MCF 10A (cell line): Measurements from ENCODE around the gene INHBB. TPM values are rescaled to one million over a fixed set of nuclear protein-coding genes. Genes with fewer than 3 reads are reported as not detected.

Experiments
- BruUV-seq: library from RNA; stranded (reverse); fragments of 400-500 nt; replicated peaks from 2 replicates; lab custom pipeline; 2021; lab: Mats Ljungman, UMichigan
- CTCF ChIA-PET: fragments of 300-600 bp; sonication (Branson Sonifier 250); formaldehyde crosslinking; extraction: SDS; loops from one replicate; lab custom pipeline; 2021; ENCODE audit warnings: antibody characterized with exemption, inconsistent platforms; lab: Yijun Ruan, JAX
- POLR2A ChIA-PET: fragments of 300-600, 350-650 bp; sonication (Branson Sonifier 250); formaldehyde crosslinking; extraction: SDS; loops from one replicate; lab custom pipeline; 2020; ENCODE audit warnings: antibody characterized with exemption, inconsistent platforms; lab: Yijun Ruan, JAX
- DNase-seq: peaks from one replicate; pipeline ENCODE4 v3.0.0-alpha.2; 2018; ENCODE audit not compliant: unreplicated experiment
- H3K27ac Mint-ChIP-seq: one replicate; pipeline ENCODE4 v1.8.0; 2022; ENCODE audit warnings: mild to moderate bottlenecking, low read depth, mixed read lengths; ENCODE audit not compliant: unreplicated experiment
- H3K27me3 Mint-ChIP-seq: one replicate; pipeline ENCODE4 v1.8.0; 2022; ENCODE audit warnings: mixed read lengths; ENCODE audit not compliant: insufficient read depth, unreplicated experiment
- H3K36me3 Mint-ChIP-seq: one replicate; pipeline ENCODE4 v1.8.0; 2022; ENCODE audit warnings: mild to moderate bottlenecking, moderate library complexity, mixed read lengths; ENCODE audit not compliant: insufficient read depth, unreplicated experiment
- H3K4me1 Mint-ChIP-seq: one replicate; pipeline ENCODE4 v1.8.0; 2022; ENCODE audit warnings: mixed read lengths; ENCODE audit not compliant: insufficient read depth, unreplicated experiment
- H3K4me3 Mint-ChIP-seq: one replicate; pipeline ENCODE4 v1.8.0; 2022; ENCODE audit warnings: mild to moderate bottlenecking, moderate library complexity, mixed read lengths; ENCODE audit not compliant: unreplicated experiment
- H3K9me3 Mint-ChIP-seq: one replicate; pipeline ENCODE4 v1.8.0; 2022; ENCODE audit warnings: mixed read lengths; ENCODE audit not compliant: unreplicated experiment
- intact Hi-C: fragments of 100-400 bp; cut with micrococcal nuclease; formaldehyde crosslinking; loops from 2 replicates; pipeline ENCODE4 v1.14.1; 2022
- total RNA-seq: library from RNA; stranded (reverse); gene quantifications from 2 replicates; pipeline ENCODE4 v1.2.3, GENCODE V29; 2022
- TF ChIP-seq, protein P1 (sequence below): fragments of 200-600 bp; IDR thresholded peaks from one replicate; pipeline ENCODE4 v1.8.0; 2022; ENCODE audit warnings: antibody characterized with exemption, mild to moderate bottlenecking; ENCODE audit not compliant: unreplicated experiment

INHBB gene
- total RNA-seq, 1 experiment from 2014 or later: 0.16 TPM

DNA sequence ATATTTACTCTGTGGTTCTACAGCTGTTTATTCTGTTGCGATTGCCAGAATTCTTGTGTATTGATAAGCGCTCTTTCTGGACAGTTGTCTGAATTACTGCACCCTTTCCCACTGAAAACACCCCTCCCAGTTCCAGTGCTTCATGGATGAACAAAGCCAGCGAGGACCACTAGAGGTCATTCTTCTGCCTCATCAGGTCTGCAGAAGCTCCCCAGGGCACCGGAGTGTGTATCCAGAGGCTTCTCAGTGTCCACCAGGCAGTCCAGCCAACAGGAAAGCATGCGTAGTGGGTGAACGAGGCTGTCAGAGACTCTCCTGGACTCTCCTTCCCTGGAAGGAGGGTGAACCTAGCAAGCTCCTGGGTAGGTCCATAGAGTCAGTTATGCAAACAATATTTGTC lies 40.6 kb upstream of the INHBB start:
- ChIA-PET CTCF (interaction anchor here (1.1 to 2.4 kb wide), 2 partner anchors 8 to 81 kb away, joined by 3 to 11 read pairs; no protein-coding TSS in a partner anchor), POLR2A (interaction anchor here (1.5 kb wide), 1 partner anchor 48 kb away, joined by 5 read pairs; no protein-coding TSS in a partner anchor)
- DNase-seq: no peak
- Mint-ChIP-seq H3K4me3 (no peak overlapping the region), H3K36me3 (peaks cover 22% of the 10 kb centered on the region), H3K27me3 (no peaks in the 10 kb centered on the region), H3K27ac (no peak overlapping the region), H3K9me3 (no peaks in the 10 kb centered on the region), H3K4me1 (no peaks in the 10 kb centered on the region)
- BruUV-seq: no TSS peak
- TF ChIP-seq, protein P1, sequence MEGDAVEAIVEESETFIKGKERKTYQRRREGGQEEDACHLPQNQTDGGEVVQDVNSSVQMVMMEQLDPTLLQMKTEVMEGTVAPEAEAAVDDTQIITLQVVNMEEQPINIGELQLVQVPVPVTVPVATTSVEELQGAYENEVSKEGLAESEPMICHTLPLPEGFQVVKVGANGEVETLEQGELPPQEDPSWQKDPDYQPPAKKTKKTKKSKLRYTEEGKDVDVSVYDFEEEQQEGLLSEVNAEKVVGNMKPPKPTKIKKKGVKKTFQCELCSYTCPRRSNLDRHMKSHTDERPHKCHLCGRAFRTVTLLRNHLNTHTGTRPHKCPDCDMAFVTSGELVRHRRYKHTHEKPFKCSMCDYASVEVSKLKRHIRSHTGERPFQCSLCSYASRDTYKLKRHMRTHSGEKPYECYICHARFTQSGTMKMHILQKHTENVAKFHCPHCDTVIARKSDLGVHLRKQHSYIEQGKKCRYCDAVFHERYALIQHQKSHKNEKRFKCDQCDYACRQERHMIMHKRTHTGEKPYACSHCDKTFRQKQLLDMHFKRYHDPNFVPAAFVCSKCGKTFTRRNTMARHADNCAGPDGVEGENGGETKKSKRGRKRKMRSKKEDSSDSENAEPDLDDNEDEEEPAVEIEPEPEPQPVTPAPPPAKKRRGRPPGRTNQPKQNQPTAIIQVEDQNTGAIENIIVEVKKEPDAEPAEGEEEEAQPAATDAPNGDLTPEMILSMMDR: no peak
- intact Hi-C loops: no loop called here

DNA sequence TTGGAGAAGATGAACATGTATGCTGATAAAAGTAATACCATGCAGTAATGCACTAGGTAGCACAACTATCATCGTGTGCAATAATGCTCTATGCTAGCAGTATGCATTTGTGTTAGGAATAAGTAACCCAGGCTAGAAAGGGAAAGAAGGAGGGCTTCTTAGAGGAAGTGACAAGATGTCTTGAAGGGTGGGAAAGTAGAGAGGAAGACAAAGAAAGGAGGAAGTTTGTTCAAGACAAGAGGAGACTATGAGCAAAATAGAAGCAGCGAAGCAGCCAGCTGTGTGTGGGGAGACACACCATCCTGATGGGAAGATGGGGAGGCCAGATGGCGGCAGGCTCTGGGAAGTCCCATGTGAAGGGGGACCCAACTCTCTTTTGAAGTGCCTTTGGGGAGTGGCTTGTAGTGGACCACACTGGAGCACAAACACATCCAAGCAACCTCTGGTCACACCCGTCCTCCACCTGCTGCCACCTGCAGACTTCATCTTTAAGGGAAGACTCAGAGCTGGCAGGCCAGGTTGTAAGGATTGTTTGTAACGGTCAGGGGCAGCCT lies 39.9 kb upstream of the INHBB start:
- ChIA-PET CTCF (interaction anchor here (0.8 to 1.1 kb wide), 2 partner anchors 9 to 81 kb away, joined by 3 read pairs; no protein-coding TSS in a partner anchor), POLR2A (interaction anchor here (1.5 kb wide), 1 partner anchor 48 kb away, joined by 5 read pairs; no protein-coding TSS in a partner anchor)
- Mint-ChIP-seq H3K9me3 (no peaks in the 10 kb centered on the region), H3K27me3 (no peaks in the 10 kb centered on the region), H3K36me3 (peaks cover 15% of the 10 kb centered on the region), H3K4me3 (no peak overlapping the region), H3K27ac (no peak overlapping the region), H3K4me1 (no peaks in the 10 kb centered on the region)
- intact Hi-C loops: no loop called here
- TF ChIP-seq, protein P1: no peak
- no peak for DNase-seq
- BruUV-seq: no TSS peak

DNA sequence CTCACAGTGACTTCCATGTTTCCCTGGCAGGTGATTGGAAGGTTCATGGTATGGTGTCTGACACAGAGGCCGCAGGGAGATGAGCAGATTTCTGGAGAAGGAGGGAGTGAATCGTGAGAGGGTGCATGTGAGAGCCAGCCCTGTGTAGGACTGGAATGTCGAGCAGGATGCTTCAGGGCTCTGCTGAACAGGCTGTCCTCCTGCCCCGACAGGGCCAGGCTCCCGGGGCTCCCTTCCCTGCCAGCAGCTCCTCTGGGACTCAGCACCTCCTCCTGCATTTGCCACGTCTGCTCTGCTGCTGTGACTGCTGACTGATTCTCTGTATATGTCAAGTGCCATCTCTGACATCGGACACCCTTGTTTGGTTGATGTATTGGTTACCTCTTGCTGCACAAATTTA lies 38.5 kb upstream of the INHBB start:
- H3K4me1 Mint-ChIP-seq: no peaks in the 10 kb centered on the region
- POLR2A ChIA-PET: no interaction called here
- no peak overlapping the region for H3K4me3 Mint-ChIP-seq
- no peak for DNase-seq
- CTCF ChIA-PET: interaction anchor here (1.2 kb wide), 1 partner anchor 51 kb away, joined by 4 read pairs; no protein-coding TSS in a partner anchor
- H3K27ac Mint-ChIP-seq: no peak overlapping the region
- no TSS peak for BruUV-seq
- intact Hi-C loops: no loop called here
- TF ChIP-seq, protein P1: no peak
- no peaks in the 10 kb centered on the region for H3K27me3 Mint-ChIP-seq
- H3K9me3 Mint-ChIP-seq: no peaks in the 10 kb centered on the region
- peaks cover 7% of the 10 kb centered on the region for H3K36me3 Mint-ChIP-seq

DNA sequence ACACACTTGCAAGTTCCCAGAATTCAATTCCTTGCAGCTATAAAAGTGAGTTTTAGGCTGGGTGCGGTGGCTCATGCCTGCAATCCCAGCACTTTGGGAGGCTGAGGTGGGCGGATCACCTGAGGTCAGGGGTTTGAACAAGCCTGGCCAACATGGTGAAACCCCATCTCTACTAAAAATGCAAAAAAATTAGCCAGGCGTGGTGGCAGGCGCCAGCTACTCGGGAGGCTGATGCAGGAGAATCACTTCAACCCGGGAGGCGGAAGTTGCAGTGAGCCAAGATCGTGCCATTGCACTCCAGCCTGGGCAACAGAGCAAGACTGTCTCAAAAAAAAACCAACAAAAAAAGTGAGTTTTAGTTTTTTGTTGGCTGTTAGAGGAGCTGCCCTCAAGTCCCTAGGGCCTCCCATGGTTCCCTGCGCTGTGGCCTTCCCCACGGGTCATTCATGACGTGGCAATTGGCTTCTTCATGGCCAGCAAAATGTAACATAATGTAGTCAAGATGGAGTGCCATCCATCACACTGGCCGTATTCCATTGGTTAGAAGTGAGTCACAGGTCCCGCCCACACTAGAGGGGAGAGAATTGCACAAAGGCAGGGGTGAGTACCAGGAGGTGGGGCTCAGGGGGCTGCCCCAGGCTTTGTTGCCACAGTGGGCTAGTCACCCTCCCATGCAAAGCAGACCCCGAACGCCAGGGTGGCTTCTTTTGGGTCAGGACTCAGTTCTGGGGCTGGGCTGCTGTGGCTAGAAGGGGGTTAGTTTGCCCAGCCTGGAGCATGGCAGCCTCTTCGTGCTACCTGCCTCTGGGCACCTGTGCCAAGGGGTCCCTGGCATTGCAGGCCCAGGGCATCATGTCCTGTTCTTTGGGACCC lies 37.7 kb upstream of the INHBB start:
- TF ChIP-seq, protein P1: no peak
- Mint-ChIP-seq H3K36me3 (peaks cover 7% of the 10 kb centered on the region), H3K27ac (no peak overlapping the region), H3K4me3 (no peak overlapping the region), H3K27me3 (no peaks in the 10 kb centered on the region), H3K9me3 (no peaks in the 10 kb centered on the region), H3K4me1 (no peaks in the 10 kb centered on the region)
- no peak for DNase-seq
- POLR2A ChIA-PET: interaction anchor here (0.6 kb wide), 1 partner anchor 1635 kb away, joined by 3 read pairs; no protein-coding TSS in a partner anchor
- intact Hi-C loops: no loop called here
- BruUV-seq: no TSS peak
- CTCF ChIA-PET: interaction anchor here (0.7 to 1.2 kb wide), 3 partner anchors 47 to 373 kb away, joined by 3 to 4 read pairs (median 4); no protein-coding TSS in a partner anchor
